ENCODE measurements around the gene HSFX2. TPM values are rescaled to one million over a fixed set of nuclear protein-coding genes. Genes with fewer than 3 reads are reported as not detected.
A peak's percentile ranks its signal among the peaks of the same experiment; 100 is the strongest.
"Not testable (repeated sequence)": the region's sequence is repeated elsewhere in the genome, so short reads cannot be mapped to it uniquely, and the experiment has no call there.

The HSFX2 gene
- total and polyA plus RNA-seq, 2 of the 13 experiments (the other 11 are each of a cell fraction or from before 2014, with no cell fraction given), result 0.13 TPM; not detected in 1

DNA sequence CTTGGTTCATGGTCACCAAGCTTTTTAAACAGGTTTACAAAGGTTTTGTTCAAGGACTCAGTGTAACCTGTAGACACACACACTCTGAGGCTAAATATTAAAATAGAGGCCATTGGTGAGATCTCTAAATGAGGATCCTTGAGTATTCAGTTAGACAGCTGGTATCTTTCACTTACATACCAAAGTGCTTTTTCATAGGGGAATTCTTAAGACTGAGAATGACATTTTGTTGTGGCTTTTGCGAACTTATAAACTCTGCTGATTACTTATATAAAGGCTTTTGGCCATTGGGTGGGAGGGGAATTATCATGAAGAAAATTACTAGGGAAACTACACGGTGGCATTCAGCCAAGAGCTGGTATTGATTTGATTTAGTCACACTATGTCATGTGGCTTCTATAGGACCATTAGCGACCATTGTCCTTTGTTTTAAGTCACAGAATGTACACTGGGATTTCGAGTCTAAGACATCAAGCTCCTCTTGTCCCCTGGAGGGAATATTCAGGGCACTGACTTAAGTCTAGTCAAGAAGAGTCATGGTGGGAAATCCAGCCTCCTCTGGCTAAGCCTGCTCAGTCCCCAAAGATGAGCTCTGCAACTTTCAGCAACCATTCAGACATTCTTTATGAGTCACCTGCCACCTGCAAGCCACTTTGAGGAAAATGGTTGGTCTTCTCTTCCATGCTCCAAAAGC is 43.7 kb downstream of the HSFX2 start:
- CTCF ChIA-PET (ENCODE audit: low intra/inter-chr PET ratio, low total read pairs); DNase-seq (ENCODE audit: low spot score); H3K9ac ChIP-seq (ENCODE audit: insufficient read depth, low read depth, low read length); FAIRE-seq; H4K20me1 ChIP-seq (ENCODE audit: insufficient read depth, low read length); H3K27me3 ChIP-seq (ENCODE audit: control insufficient read depth in 1 of 2, insufficient read depth in 2 of 2, low read length in 2 of 2); in situ Hi-C loops (cut with HindIII; ENCODE audit: extremely low pct_ligation_motif_present, low pct_unique_long_range_greater_than_20kb); POLR2A ChIA-PET; intact Hi-C loops (cut with micrococcal nuclease; ENCODE audit: unreplicated experiment); BruUV-seq (replicated peaks); H3K79me2 ChIP-seq (ENCODE audit: insufficient read depth, low read length); H3K4me3 ChIP-seq (replicated peaks in 1 of 3; ENCODE audit: insufficient read depth in 1 of 3, low read depth in 2 of 3, low read length in 3 of 3); H3K36me3 ChIP-seq (replicated peaks in 1 of 2; ENCODE audit: control insufficient read depth in 1 of 2, insufficient read depth in 2 of 2, low read length in 2 of 2); H3K27ac ChIP-seq (ENCODE audit: extremely low read length, insufficient read depth, low read length); H3K4me1 ChIP-seq (ENCODE audit: insufficient read depth, low read length); H2AFZ ChIP-seq (ENCODE audit: low read length); ATAC-seq; H3K4me2 ChIP-seq (ENCODE audit: low read depth, low read length); H3K9me3 ChIP-seq (ENCODE audit: low read length): not testable (repeated sequence)
- no CpG with 5 or more reads among the region's 4 CpGs for WGBS (ENCODE audit: low lambda C conversion rate)

DNA sequence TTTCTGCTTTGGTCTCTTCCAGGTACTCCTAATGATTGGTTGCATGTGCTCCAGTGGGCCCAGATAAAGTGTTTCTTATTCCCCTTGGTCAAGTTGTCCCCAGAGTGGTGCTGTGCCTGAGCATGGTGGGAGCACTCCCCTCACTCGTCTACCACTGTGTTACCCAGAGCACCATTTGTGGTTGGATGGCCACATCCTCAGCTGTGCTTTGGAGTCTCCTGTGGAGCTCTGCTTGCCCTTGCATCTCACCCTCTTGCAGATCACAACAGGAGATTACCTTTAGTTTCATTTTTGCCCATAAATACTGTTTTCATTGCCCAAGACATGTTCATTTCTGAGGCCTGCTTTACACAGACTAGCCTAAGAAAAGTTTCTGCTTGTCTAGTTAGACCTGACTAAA is 44.7 kb downstream of the HSFX2 start:
- DNase-seq (ENCODE audit: low spot score); H3K36me3 ChIP-seq (replicated peaks in 1 of 2; ENCODE audit: control insufficient read depth in 1 of 2, insufficient read depth in 2 of 2, low read length in 2 of 2); H4K20me1 ChIP-seq (ENCODE audit: insufficient read depth, low read length); H3K4me1 ChIP-seq (ENCODE audit: insufficient read depth, low read length); H3K9me3 ChIP-seq (ENCODE audit: low read length); H3K9ac ChIP-seq (ENCODE audit: insufficient read depth, low read depth, low read length); H3K27me3 ChIP-seq (ENCODE audit: control insufficient read depth in 1 of 2, insufficient read depth in 2 of 2, low read length in 2 of 2); intact Hi-C loops (cut with micrococcal nuclease; ENCODE audit: unreplicated experiment); H3K4me2 ChIP-seq (ENCODE audit: low read depth, low read length); CTCF ChIA-PET (ENCODE audit: low intra/inter-chr PET ratio, low total read pairs); ATAC-seq; H2AFZ ChIP-seq (ENCODE audit: low read length); POLR2A ChIA-PET; in situ Hi-C loops (cut with HindIII; ENCODE audit: extremely low pct_ligation_motif_present, low pct_unique_long_range_greater_than_20kb); H3K79me2 ChIP-seq (ENCODE audit: insufficient read depth, low read length); BruUV-seq (replicated peaks); H3K27ac ChIP-seq (ENCODE audit: extremely low read length, insufficient read depth, low read length); H3K4me3 ChIP-seq (replicated peaks in 1 of 3; ENCODE audit: insufficient read depth in 1 of 3, low read depth in 2 of 3, low read length in 3 of 3): not testable (repeated sequence)
- no CpG with 5 or more reads among the region's 1 CpG for WGBS (ENCODE audit: low lambda C conversion rate)
- FAIRE-seq, result peak; percentile 74

DNA sequence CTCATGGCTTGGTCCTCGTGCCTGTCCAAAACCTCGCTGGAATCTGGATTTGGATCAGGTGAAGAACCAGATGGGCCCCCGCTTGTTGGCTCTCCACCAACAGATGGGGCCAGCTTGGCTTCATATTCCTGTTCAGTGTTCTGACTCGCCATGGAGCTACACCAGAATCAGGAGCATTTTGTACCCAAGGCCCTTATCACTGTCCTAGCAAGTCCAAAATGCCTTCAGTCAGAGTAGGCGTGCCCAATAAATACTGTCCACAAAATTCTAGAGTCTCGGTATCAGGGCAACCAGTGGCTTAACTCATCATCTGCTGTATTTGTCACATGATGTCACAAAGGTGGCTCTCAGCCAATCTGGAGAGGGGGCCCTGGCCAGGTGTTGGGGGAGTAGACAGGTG is 45.4 kb downstream of the HSFX2 start, which contains the start of gene HSFX3:
Gene HSFX3, minus strand, starts transcription at position 224 of the 400 bp plus-strand sequence. Its CDS starts 72 bp downstream, at position 152.
- WGBS (ENCODE audit: low lambda C conversion rate), result no CpG with 5 or more reads among the region's 6 CpGs
- in situ Hi-C loops (cut with HindIII; ENCODE audit: extremely low pct_ligation_motif_present, low pct_unique_long_range_greater_than_20kb); BruUV-seq (replicated peaks); H3K9me3 ChIP-seq (ENCODE audit: low read length); H2AFZ ChIP-seq (ENCODE audit: low read length); DNase-seq (ENCODE audit: low spot score); H3K27me3 ChIP-seq (ENCODE audit: control insufficient read depth in 1 of 2, insufficient read depth in 2 of 2, low read length in 2 of 2); intact Hi-C loops (cut with micrococcal nuclease; ENCODE audit: unreplicated experiment); FAIRE-seq; H3K4me2 ChIP-seq (ENCODE audit: low read depth, low read length); H3K9ac ChIP-seq (ENCODE audit: insufficient read depth, low read depth, low read length); H3K4me3 ChIP-seq (replicated peaks in 1 of 3; ENCODE audit: insufficient read depth in 1 of 3, low read depth in 2 of 3, low read length in 3 of 3); H3K79me2 ChIP-seq (ENCODE audit: insufficient read depth, low read length); H4K20me1 ChIP-seq (ENCODE audit: insufficient read depth, low read length); H3K36me3 ChIP-seq (replicated peaks in 1 of 2; ENCODE audit: control insufficient read depth in 1 of 2, insufficient read depth in 2 of 2, low read length in 2 of 2); POLR2A ChIA-PET; H3K4me1 ChIP-seq (ENCODE audit: insufficient read depth, low read length); H3K27ac ChIP-seq (ENCODE audit: extremely low read length, insufficient read depth, low read length); ATAC-seq; CTCF ChIA-PET (ENCODE audit: low intra/inter-chr PET ratio, low total read pairs): not testable (repeated sequence)

DNA sequence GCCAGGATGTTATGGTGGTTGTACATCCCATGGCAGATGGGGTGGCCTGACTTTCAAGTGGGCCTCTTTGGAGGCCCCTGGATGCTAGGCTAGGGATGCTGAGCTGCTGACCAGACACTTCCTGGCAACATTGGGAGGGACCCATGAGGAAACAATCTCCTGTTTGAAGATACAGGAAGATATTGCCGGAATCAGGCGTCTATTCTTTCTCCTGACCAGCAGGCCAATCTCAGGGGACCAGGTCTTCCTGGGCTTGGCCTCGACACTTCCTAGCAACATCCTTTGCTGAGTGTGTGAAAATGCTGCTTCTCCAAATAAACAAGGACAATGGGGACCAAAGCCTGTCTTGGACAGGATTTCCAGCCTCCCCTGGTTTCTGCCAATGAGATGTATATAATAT is 47.3 kb downstream of the HSFX2 start:
- FAIRE-seq; BruUV-seq (replicated peaks): not testable (repeated sequence)
- no CpG with 5 or more reads among the region's 3 CpGs for WGBS (ENCODE audit: low lambda C conversion rate)

More for the DNA sequence above, 47.3 kb downstream of the HSFX2 start:
- H3K36me3 ChIP-seq (replicated peaks in 1 of 2; ENCODE audit: control insufficient read depth in 1 of 2, insufficient read depth in 2 of 2, low read length in 2 of 2); POLR2A ChIA-PET; H4K20me1 ChIP-seq (ENCODE audit: insufficient read depth, low read length); H3K4me1 ChIP-seq (ENCODE audit: insufficient read depth, low read length); ATAC-seq; in situ Hi-C loops (cut with HindIII; ENCODE audit: extremely low pct_ligation_motif_present, low pct_unique_long_range_greater_than_20kb); H3K27me3 ChIP-seq (ENCODE audit: control insufficient read depth in 1 of 2, insufficient read depth in 2 of 2, low read length in 2 of 2); H3K4me3 ChIP-seq (replicated peaks in 1 of 3; ENCODE audit: insufficient read depth in 1 of 3, low read depth in 2 of 3, low read length in 3 of 3); H3K27ac ChIP-seq (ENCODE audit: extremely low read length, insufficient read depth, low read length); H3K9ac ChIP-seq (ENCODE audit: insufficient read depth, low read depth, low read length); H3K9me3 ChIP-seq (ENCODE audit: low read length); H2AFZ ChIP-seq (ENCODE audit: low read length); H3K4me2 ChIP-seq (ENCODE audit: low read depth, low read length); CTCF ChIA-PET (ENCODE audit: low intra/inter-chr PET ratio, low total read pairs); DNase-seq (ENCODE audit: low spot score); H3K79me2 ChIP-seq (ENCODE audit: insufficient read depth, low read length); intact Hi-C loops (cut with micrococcal nuclease; ENCODE audit: unreplicated experiment): not testable (repeated sequence)
